ENCODE results near the gene CLEC17A. TPM values are rescaled to one million over a fixed set of nuclear protein-coding genes. Genes with fewer than 3 reads are reported as not detected.
"Not testable (repeated sequence)": the region's sequence is repeated elsewhere in the genome, so short reads cannot be mapped to it uniquely, and the experiment has no call there.

Gene CLEC17A
- total and polyA plus RNA-seq, 12 donors: 0.12 TPM; not detected in 11

GRCh38 chr19:14577264-14577663 is 5.6 kb upstream of the CLEC17A start:
- 73 to 74% methylated on average over 5 of the region's 5 CpGs for WGBS, 2 donors
- intact Hi-C loops (cut with DNase I): loop anchor here in 5 of 10 donors (5.0 to 10.0 kb wide), 5 partner anchors 108 to 318 kb away; partner anchors contain the start of gene OR7A17 (in 4 of the 5)

DNA sequence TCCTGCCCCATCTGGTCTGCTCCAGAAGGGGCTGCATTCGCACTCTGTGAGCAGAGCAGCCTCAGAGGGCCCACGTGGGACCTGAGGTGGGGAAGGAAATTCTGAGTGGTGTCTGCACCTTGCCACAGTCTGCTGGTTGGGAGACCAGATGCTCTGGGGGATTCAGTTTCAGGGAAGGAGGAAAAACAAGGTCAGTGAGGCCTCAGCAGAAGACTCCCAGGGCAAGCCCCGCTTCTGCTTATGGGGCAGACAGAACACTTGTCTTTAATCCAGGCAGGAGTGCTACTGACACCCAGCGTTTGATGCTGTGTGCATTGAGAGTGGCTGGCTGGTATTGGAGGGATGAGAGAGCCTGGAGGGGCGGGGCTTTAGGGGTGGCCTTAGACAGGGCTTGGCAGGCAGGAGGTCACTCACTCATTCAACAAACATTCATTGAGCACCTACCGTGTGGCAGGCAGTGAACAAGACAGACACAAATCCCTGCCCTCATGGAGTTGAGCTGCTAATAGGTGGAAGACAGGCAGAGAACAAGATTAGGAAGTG is 4.9 kb upstream of the CLEC17A start:
- no peaks in the 10 kb centered on the region for H3K27me3 ChIP-seq
- no peak for TF ChIP-seq CTCF (IDR thresholded peaks at IDR 0.05)
- no peak overlapping the region for H3K4me3 ChIP-seq
- no peaks in the 10 kb centered on the region for H3K36me3 ChIP-seq
- no peak overlapping the region for H3K27ac ChIP-seq
- peaks cover 0 to 11% (median 0%) of the 10 kb centered on the region in 9 donors for H3K4me1 ChIP-seq
- 43 to 49% methylated on average over 6 of the region's 6 CpGs for WGBS, 2 donors
- no peaks in the 10 kb centered on the region for H3K9me3 ChIP-seq
- intact Hi-C loops (cut with DNase I): loop anchor here in 5 of 10 donors (5.0 to 10.0 kb wide), 5 partner anchors 107 to 317 kb away; partner anchors contain the start of gene OR7A17 (in 4 of the 5)
- DNase-seq (no peak), ATAC-seq (no peak)

More at GRCh38 chr19:14577264-14577663, 5.6 kb upstream of the CLEC17A start:
- ATAC-seq (no peak), DNase-seq (no peak)
- Histone ChIP-seq H3K4me1 (peaks cover 0 to 14% (median 3%) of the 10 kb centered on the region in 9 donors), H3K27ac (no peak overlapping the region), H3K9me3 (no peaks in the 10 kb centered on the region), H3K4me3 (no peak overlapping the region), H3K36me3 (no peaks in the 10 kb centered on the region), H3K27me3 (no peaks in the 10 kb centered on the region)
- TF ChIP-seq CTCF (IDR thresholded peaks at IDR 0.05): no peak

- 63 to 66% methylated on average over 6 of the region's 6 CpGs for WGBS, 2 donors
- DNase-seq (no peak), ATAC-seq (no peak)
- H3K4me3 ChIP-seq: no peak overlapping the region
- no peak for TF ChIP-seq CTCF (IDR thresholded peaks at IDR 0.05)
- H3K27me3 ChIP-seq: no peaks in the 10 kb centered on the region
- intact Hi-C loops (cut with DNase I): no loop called here
- H3K4me1 ChIP-seq: no peaks in the 10 kb centered on the region
- H3K27ac ChIP-seq: no peak overlapping the region
- no peaks in the 10 kb centered on the region for H3K36me3 ChIP-seq
- no peaks in the 10 kb centered on the region for H3K9me3 ChIP-seq
Observed at GRCh38 chr19:14580623-14581237, 2.2 kb upstream of the CLEC17A start.

DNA sequence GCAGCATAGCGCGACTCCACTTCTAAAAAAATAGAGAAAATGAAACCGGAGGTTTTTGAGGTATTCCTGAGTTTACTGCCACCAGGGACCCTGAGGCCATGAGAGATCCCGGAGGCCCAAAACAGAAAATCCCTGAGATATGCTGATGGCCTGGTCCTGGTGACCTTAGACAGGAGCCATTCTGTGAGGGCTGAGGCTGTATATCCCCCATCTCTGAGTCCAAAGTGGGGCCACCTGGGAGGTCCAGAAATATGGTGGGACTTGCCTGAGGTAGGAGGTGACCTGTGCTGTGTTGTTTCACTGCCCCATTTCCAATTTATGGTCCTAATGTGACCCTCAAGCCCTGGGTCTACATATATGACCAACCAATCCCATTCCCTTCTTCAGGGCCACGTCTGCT is 1.5 kb downstream of the CLEC17A start:
- ATAC-seq; H3K9me3 ChIP-seq; H3K27me3 ChIP-seq; intact Hi-C loops (cut with DNase I); H3K4me3 ChIP-seq; H3K4me1 ChIP-seq; H3K36me3 ChIP-seq; DNase-seq; H3K27ac ChIP-seq: not testable (repeated sequence)
- WGBS, 2 donors: 84 to 90% methylated on average over 4 of the region's 5 CpGs

- H3K36me3 ChIP-seq; DNase-seq; intact Hi-C loops (cut with DNase I); H3K27me3 ChIP-seq; H3K4me1 ChIP-seq; H3K4me3 ChIP-seq; H3K27ac ChIP-seq; ATAC-seq; H3K9me3 ChIP-seq: not testable (repeated sequence)
- WGBS, 2 donors: 61 to 84% methylated on average over 3 of the region's 3 CpGs
Observed at GRCh38 chr19:14585187-14585586, 2.3 kb downstream of the CLEC17A start.

- H3K27me3 ChIP-seq; ATAC-seq; H3K9me3 ChIP-seq; DNase-seq; H3K4me1 ChIP-seq; intact Hi-C loops (cut with DNase I); H3K36me3 ChIP-seq; H3K27ac ChIP-seq; H3K4me3 ChIP-seq: not testable (repeated sequence)
- WGBS, 2 donors: 72 to 74% methylated on average over 4 of the region's 4 CpGs
Observed at GRCh38 chr19:14589433-14589832, 6.5 kb downstream of the CLEC17A start.
